ENCODE measurements around the gene TRAF6.

TRAF6 gene

DNA sequence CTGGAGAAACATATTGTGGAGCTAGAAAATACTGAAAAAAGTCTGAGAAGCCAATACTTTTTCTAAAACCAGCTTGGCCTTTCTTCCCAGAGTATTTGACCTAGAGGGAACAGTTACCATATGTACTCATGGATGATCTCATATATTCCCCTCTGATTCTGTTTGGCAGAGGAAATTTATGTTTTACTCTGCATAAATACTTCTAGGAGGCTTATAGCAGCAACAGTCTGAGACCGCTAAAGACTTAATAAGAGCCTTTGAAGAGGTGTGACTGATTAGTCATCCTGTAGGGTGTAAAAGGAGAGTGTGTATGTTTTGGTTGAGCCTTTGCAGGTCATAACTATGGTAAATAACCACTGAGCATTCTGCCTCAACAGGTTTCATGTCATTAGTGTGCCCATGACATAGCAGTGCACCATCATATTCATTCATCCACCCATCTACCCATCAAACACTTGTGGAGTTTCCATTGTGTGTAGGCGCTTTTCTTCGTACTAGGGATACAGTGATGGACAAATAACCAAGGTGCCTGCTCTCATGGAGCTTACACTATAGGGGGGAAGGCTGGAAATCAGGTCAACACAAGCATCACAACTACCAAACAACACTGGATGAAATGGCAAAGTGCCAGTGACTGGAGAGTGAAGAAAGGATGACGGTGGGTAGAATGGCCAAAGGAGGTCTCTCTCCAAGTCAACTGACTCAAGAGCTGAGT is 44.5 kb downstream of the TRAF6 start:
- Histone ChIP-seq H3K27me3 (ENCODE audit: control insufficient read depth, insufficient read depth, low read length) (no peaks in the 10 kb centered on the region), H3K27ac (no peak overlapping the region), H3K4me3 (ENCODE audit: low read depth, low read length) (no peak overlapping the region), H3K36me3 (ENCODE audit: control insufficient read depth, insufficient read depth, low read length) (no peaks in the 10 kb centered on the region), H3K4me2 (ENCODE audit: low read length) (no peak overlapping the region), H3K79me2 (no peaks in the 10 kb centered on the region), H2AFZ (no peak overlapping the region), H3K9me3 (ENCODE audit: control insufficient read depth, low read length) (no peaks in the 10 kb centered on the region), H3K4me1 (no peaks in the 10 kb centered on the region), H3K9ac (no peak overlapping the region)
- no peak for TF ChIP-seq CTCF (IDR thresholded peaks at IDR 0.05)

DNA sequence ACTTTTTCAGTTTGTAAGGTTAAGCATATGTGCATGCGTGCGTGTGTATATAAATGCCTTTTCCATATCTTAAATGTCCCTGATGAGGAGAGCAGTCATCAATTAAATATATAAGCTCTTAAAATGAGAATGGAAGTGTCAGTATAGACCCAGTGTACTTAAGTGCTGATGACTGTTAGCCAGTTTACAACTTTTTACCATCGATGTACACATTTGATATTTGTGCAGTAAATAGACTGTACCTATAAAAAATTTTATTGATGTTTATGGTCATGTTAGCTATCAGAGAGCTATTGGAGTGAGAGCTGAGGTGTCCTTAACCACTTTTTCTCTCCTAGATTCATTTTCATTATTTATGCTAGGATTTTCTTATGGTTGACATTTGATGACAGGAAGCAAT is 45.4 kb downstream of the TRAF6 start:
- Histone ChIP-seq H3K36me3 (ENCODE audit: control insufficient read depth, insufficient read depth, low read length) (no peaks in the 10 kb centered on the region), H3K4me1 (no peaks in the 10 kb centered on the region)
- TF ChIP-seq CTCF (IDR thresholded peaks at IDR 0.05) = no peak

DNA sequence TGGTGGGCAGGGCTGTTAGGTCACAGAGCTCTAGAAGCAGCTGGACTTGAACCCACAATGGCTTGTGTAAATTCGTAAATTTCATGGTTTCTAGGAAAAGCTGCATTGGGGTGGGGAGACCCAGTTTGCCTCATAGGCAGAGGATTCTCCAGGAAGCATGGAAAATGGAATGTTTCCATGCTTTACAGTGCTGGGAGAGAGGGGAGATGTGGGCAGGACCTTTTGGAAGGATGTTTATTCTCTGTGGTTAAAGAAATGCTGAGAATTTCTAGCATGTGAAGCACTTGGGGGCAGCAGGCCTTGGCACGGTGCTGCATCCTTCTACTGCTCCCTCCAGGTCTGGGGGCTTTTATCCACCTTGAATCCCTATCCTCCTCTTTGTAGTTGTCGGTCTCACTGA is 46.3 kb downstream of the TRAF6 start:
- no peaks in the 10 kb centered on the region for H3K9me3 ChIP-seq (ENCODE audit: control insufficient read depth, low read length)
- no peak overlapping the region for H3K4me2 ChIP-seq (ENCODE audit: low read length)
- no peaks in the 10 kb centered on the region for H3K36me3 ChIP-seq (ENCODE audit: control insufficient read depth, insufficient read depth, low read length)
- no peak overlapping the region for H2AFZ ChIP-seq
- no peak overlapping the region for H3K9ac ChIP-seq
- no peak for TF ChIP-seq CTCF (IDR thresholded peaks at IDR 0.05)
- H3K27ac ChIP-seq = no peak overlapping the region
- no peaks in the 10 kb centered on the region for H3K27me3 ChIP-seq (ENCODE audit: control insufficient read depth, insufficient read depth, low read length)
- no peak overlapping the region for H3K4me3 ChIP-seq (ENCODE audit: low read depth, low read length)
- H3K79me2 ChIP-seq = no peaks in the 10 kb centered on the region
- no peaks in the 10 kb centered on the region for H3K4me1 ChIP-seq

More for the DNA sequence above, 45.4 kb downstream of the TRAF6 start:
- Histone ChIP-seq H3K27ac (no peak overlapping the region), H3K79me2 (no peaks in the 10 kb centered on the region), H3K9ac (no peak overlapping the region), H3K9me3 (ENCODE audit: control insufficient read depth, low read length) (no peaks in the 10 kb centered on the region), H3K4me2 (ENCODE audit: low read length) (no peak overlapping the region), H3K27me3 (ENCODE audit: control insufficient read depth, insufficient read depth, low read length) (no peaks in the 10 kb centered on the region), H3K4me3 (ENCODE audit: low read depth, low read length) (no peak overlapping the region), H2AFZ (no peak overlapping the region)

DNA sequence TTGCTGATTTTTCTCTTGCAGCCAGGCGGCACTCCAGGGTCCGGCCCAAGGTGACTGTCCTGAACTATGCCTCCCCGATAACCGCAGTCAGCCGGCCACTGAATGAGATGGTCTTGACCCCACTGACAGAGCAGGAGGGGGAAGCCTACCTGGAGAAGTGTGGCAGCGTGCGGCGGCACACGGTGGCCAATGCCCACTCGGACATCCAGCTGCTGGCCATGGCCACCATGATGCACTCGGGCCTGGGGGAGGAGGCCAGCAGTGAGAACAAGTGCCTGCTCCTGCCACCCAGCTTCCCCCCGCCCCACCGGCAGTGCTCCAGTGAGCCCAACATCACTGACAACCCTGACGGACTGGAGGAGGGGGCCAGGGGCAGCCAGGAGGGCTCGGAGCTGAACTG is 47.8 kb downstream of the TRAF6 start:
- Histone ChIP-seq H2AFZ (no peak overlapping the region), H3K4me1 (no peaks in the 10 kb centered on the region), H3K9me3 (ENCODE audit: control insufficient read depth, low read length) (no peaks in the 10 kb centered on the region), H3K4me3 (ENCODE audit: low read depth, low read length) (no peak overlapping the region), H3K9ac (no peak overlapping the region), H3K27me3 (ENCODE audit: control insufficient read depth, insufficient read depth, low read length) (no peaks in the 10 kb centered on the region), H3K27ac (no peak overlapping the region), H3K36me3 (ENCODE audit: control insufficient read depth, insufficient read depth, low read length) (no peaks in the 10 kb centered on the region), H3K4me2 (ENCODE audit: low read length) (no peak overlapping the region), H3K79me2 (no peaks in the 10 kb centered on the region)
- TF ChIP-seq CTCF (IDR thresholded peaks at IDR 0.05) = no peak

- no peaks in the 10 kb centered on the region for H3K9me3 ChIP-seq (ENCODE audit: control insufficient read depth, low read length)
- TF ChIP-seq CTCF (IDR thresholded peaks at IDR 0.05) = no peak
- no peaks in the 10 kb centered on the region for H3K36me3 ChIP-seq (ENCODE audit: control insufficient read depth, insufficient read depth, low read length)
- H2AFZ ChIP-seq = no peak overlapping the region
- no peak overlapping the region for H3K4me2 ChIP-seq (ENCODE audit: low read length)
- H3K79me2 ChIP-seq = no peaks in the 10 kb centered on the region
- H3K27me3 ChIP-seq (ENCODE audit: control insufficient read depth, insufficient read depth, low read length) = no peaks in the 10 kb centered on the region
- H3K4me3 ChIP-seq (ENCODE audit: low read depth, low read length) = no peak overlapping the region
- H3K27ac ChIP-seq = no peak overlapping the region
- H3K9ac ChIP-seq = no peak overlapping the region
- no peaks in the 10 kb centered on the region for H3K4me1 ChIP-seq
Measured at GRCh38 chr11:36460220-36460619, 49.9 kb downstream of the TRAF6 start.

All from parathyroid adenoma (tissue), 2 donors.